GM19452 (cell line): ENCODE measurements around the gene OR2G6.
"Not testable (repeated sequence)": the region's sequence is repeated elsewhere in the genome, so short reads cannot be mapped to it uniquely, and the experiment has no call there.

Experiments used
- ATAC-seq: cut with Tn5 transposase; IDR thresholded peaks from one replicate; pipeline ENCODE4 v1.9.1; 2021; ENCODE audit not compliant: unreplicated experiment

The OR2G6 gene

GRCh38 chr1:248507773-248508172 lies at the start of gene OR2G6:
TSS of gene OR2G6 (plus strand) at chr1:248508073. CDS start at chr1:248521647, 13,574 bp downstream.
- not testable (repeated sequence) for ATAC-seq

DNA sequence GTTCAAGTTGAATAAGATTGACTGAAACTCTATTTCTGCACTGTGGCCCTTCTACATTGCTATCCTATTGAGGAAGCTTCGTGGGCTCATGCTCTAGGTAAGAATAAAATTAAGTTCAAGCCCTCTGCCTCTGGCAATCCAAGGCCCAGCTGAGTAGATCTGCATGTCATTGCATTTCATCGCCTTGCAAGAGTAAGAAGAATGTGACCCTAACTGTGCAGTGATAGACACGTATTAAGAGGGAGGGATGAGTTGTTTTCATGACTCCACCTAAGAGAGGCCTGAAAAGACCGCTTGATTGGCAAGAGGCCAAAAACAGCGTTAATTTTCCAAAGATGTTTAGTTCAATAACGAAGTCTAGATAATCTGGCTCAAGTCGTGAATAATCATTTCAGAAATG lies 48.8 kb upstream of the OR2G6 start:
- not testable (repeated sequence) for ATAC-seq

DNA sequence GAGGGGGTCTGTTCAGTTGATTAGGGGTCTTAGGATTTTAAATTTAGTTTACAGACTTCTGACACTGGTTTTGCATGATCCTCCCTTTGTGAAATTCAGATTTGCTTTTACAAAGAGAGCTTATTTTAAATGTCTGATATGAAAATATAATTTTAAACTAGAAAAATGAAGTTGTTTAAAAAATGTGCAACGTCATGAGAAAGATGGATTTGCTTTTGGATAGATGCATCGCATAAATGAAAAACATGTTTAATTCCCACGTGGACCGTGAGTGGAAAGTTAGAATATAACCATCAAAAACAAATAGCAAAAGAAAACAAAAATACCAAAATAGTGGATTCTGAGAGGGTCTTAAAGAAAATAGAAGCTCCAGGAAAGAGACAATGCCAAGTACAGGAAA lies 36.7 kb upstream of the OR2G6 start:
- ATAC-seq, result no peak

DNA sequence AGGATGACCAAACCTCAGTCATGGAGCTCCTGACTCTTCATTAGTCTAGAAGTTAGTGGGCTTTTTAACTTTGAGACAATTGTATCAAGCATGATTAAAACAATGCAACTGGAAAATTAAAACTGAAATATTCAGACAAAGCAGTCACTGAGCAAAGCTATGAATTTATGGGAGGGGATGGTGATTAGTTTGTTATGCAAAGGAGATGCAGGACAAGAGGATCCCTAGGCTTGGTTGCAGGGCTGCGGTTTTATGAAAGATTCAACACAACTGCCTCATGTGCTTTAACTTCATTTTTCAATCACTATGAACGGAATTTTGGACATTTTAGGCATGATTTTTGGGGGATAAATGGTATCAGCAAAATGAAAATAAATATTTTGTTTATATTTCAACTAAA lies 35.8 kb upstream of the OR2G6 start:
- ATAC-seq, result not testable (repeated sequence)

DNA sequence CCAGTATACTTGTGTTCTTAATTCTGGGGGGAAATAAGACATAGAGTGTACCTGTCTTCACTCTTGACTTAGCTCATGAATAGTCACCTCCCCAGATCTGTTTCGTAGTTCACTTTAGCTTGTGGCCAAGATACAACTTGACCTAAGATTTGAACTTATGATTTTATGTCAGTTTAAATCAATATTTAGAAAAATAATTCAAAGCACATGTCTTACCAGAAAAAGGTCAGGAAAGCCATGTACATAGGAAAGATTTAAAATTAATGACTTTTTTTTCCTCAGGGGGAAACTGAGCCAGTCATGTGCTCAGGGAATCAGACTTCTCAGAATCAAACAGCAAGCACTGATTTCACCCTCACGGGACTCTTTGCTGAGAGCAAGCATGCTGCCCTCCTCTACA lies 34.8 kb upstream of the OR2G6 start, which contains the start of gene OR2T3:
Gene OR2T3, plus strand, starts transcription at position 301 of the 400 bp plus-strand sequence. Its CDS starts 0 bp downstream, at position 301.
- not testable (repeated sequence) for ATAC-seq

- not testable (repeated sequence) for ATAC-seq
These were observed 32.2 kb upstream of the OR2G6 start for GRCh38 chr1:248475660-248476059.

- peak; percentile 88 for ATAC-seq
These were observed 25.9 kb upstream of the OR2G6 start for GRCh38 chr1:248481686-248482579.

- not testable (repeated sequence) for ATAC-seq
These were observed 19.6 kb upstream of the OR2G6 start, which contains the start of gene OR2T5 for GRCh38 chr1:248488289-248488688. TSS of gene OR2T5 (plus strand) at chr1:248488589. CDS start at chr1:248488589, 0 bp downstream.

GRCh38 chr1:248496661-248497060 lies 11.2 kb upstream of the OR2G6 start:
- ATAC-seq, result not testable (repeated sequence)

DNA sequence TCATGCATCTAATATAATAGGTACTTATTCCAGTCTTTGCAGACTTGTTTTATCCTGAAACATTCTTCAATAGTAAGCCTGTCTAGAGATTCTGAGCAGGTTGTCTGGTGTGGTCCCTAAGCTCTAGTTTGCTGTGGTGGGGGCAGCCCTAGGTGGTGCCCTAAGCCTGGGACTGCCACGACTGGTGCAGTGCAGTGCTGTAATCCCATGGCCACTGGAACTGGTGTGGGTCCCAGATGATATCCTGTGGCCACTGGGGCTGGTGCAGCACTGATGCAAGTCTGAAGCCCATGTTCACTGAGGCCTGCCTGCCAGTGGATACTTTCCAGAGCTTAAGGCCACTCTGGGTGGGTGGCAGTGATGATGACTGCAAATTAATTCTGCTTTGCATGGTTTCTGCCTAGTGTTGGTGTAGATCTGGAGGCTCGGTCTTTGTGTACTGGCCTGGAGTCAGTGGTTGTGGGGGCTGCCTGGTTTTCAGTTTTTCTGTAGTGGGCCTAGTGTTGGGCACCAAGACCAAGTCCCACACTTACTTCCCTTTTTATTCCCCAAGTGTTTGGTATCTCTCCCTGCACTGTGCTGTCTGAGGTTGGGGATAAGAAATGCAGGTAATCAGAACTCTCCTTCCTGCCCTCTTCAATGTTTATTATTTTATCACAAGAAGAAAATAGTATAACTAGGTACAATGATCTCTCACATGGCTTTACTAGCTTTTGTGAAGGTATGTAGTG lies 7.4 kb upstream of the OR2G6 start:
- ATAC-seq, result not testable (repeated sequence)

- ATAC-seq, result not testable (repeated sequence)
These were observed 2.3 kb downstream of the OR2G6 start for GRCh38 chr1:248510217-248510616.

GRCh38 chr1:248521856-248522255 lies 14.0 kb downstream of the OR2G6 start:
- no peak for ATAC-seq

DNA sequence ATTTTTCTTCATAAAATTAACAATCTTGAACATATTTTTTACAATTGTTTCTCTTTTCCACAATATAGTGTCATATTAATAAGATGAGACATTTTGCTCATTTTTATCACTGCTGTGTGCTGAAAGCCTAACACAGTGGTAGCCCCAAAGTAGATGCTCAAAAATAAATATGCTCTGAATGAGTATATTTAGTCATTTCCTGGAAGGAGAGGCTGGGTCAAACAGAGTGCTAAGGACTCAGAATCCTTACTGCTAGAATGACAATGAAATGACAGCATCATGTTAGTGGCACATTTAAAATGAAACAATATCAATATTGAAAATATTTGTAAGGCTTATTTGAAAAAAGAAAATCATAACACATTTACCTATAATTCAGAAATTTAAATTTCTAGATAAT lies 29.6 kb downstream of the OR2G6 start:
- not testable (repeated sequence) for ATAC-seq

GRCh38 chr1:248547383-248547782 lies 39.5 kb downstream of the OR2G6 start:
- ATAC-seq, result not testable (repeated sequence)

- not testable (repeated sequence) for ATAC-seq
These were observed 43.2 kb downstream of the OR2G6 start for GRCh38 chr1:248551027-248551426.

DNA sequence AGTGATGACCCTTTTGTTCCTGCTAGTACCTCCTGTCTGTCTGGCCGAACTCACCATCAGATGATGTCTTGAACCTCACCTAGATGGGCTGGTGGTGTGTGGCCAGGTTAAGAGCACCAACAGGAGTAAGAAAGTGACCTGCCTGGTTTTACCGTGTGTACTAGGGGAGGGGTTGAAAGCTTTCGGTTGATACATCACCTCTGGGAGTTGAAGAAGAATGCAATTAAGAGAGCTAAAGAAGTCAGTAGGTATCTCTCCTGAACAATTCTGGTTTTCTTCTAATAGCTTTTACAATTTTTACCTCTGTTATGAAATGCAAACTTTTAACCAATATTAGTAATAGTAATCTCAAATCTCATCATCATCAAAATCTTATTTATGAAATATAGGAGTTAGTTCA lies 54.8 kb downstream of the OR2G6 start, which contains the start of gene OR2T29:
Gene OR2T29, minus strand, starts transcription at position 101 of the 400 bp plus-strand sequence. CDS start 3,281 bp downstream, outside the sequence.
- ATAC-seq, result not testable (repeated sequence)

GRCh38 chr1:248565530-248566373 lies 57.9 kb downstream of the OR2G6 start:
- ATAC-seq, result not testable (repeated sequence)

DNA sequence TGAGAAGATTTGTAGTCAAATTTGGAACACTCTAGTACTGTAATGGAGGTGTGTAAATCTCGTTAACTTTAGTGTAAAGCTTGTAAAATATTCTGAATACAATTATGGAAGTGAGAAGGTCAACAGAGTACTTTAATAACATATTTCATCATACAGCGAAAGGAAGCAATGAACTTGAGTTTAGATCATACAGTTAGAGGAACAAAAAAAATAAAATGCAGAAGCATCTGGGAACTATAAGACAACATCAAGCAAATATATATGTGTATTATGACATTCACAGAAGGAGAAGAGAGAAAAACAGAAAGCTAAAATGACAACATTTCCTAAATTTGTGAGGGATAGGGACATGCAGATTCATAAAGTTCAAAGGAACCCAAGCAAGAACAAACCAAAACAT lies 61.2 kb downstream of the OR2G6 start:
- ATAC-seq, result not testable (repeated sequence)

DNA sequence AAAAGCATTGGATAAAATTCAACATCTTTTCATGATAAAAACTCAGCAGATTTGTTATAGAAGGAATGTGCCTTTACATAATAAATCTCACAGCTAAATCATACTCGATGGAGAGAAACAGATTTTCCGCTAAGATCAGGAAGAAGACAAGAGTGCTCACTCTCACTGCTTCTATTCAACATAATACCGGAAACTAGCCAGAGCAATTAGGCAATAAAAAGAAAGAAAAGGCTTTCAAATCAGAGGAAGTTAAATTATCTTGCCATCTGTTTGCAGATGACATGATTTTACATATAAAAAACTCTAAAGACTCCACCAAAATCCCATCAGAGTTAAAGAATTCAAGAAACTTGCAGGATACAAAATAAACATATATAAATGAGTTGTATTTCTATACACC lies 62.9 kb downstream of the OR2G6 start:
- ATAC-seq, result not testable (repeated sequence)

- ATAC-seq, result peak; percentile 74
These were observed 64.2 kb downstream of the OR2G6 start for GRCh38 chr1:248572049-248572448.
